HG02588 (cell line): ENCODE measurements around the gene YTHDF1.
A peak's percentile ranks its signal among the peaks of the same experiment; 100 is the strongest.
"Not testable (repeated sequence)": the region's sequence is repeated elsewhere in the genome, so short reads cannot be mapped to it uniquely, and the experiment has no call there.

Source experiments
- ATAC-seq: cut with Tn5 transposase; IDR thresholded peaks from one replicate; pipeline ENCODE4 v1.9.1; 2021; ENCODE audit warnings: mild to moderate bottlenecking, moderate library complexity; ENCODE audit not compliant: unreplicated experiment

The YTHDF1 gene

GRCh38 chr20:63216041-63216848 is at the start of gene YTHDF1:
Gene YTHDF1, minus strand, starts transcription at chr20:63216131. Its CDS starts 239 bp downstream, at chr20:63215892.
- ATAC-seq = peak; percentile 83

- ATAC-seq = no peak
These were observed 48.6 kb upstream of the YTHDF1 start for GRCh38 chr20:63264519-63264918.

- ATAC-seq = no peak
These were observed 48.1 kb upstream of the YTHDF1 start for GRCh38 chr20:63264000-63264399.

- ATAC-seq = no peak
These were observed 46.9 kb upstream of the YTHDF1 start for GRCh38 chr20:63262836-63263235.

- ATAC-seq = no peak
These were observed 46.0 kb upstream of the YTHDF1 start for GRCh38 chr20:63261795-63262528.

- no peak for ATAC-seq
These were observed 45.3 kb upstream of the YTHDF1 start for GRCh38 chr20:63261060-63261794.

GRCh38 chr20:63260521-63260920 is 44.6 kb upstream of the YTHDF1 start:
- ATAC-seq = no peak

GRCh38 chr20:63259734-63260460 is 44.0 kb upstream of the YTHDF1 start:
- ATAC-seq = no peak

GRCh38 chr20:63258781-63259180 is 42.9 kb upstream of the YTHDF1 start:
- ATAC-seq = no peak

- ATAC-seq = no peak
These were observed 41.7 kb upstream of the YTHDF1 start for GRCh38 chr20:63257629-63258028.

- ATAC-seq = no peak
These were observed 41.0 kb upstream of the YTHDF1 start for GRCh38 chr20:63256954-63257353.

- ATAC-seq = no peak
These were observed 40.2 kb upstream of the YTHDF1 start for GRCh38 chr20:63255931-63256704.

GRCh38 chr20:63254606-63255384 is 38.9 kb upstream of the YTHDF1 start:
- ATAC-seq = no peak

- ATAC-seq = no peak
These were observed 38.3 kb upstream of the YTHDF1 start, which contains the start of gene NKAIN4 for GRCh38 chr20:63254232-63254605. Gene NKAIN4, minus strand, starts transcription at chr20:63254463. Its CDS starts 13 bp downstream, at chr20:63254450.

- ATAC-seq = no peak
These were observed 37.7 kb upstream of the YTHDF1 start for GRCh38 chr20:63253438-63254231.

GRCh38 chr20:63253065-63253437 is 37.1 kb upstream of the YTHDF1 start:
- no peak for ATAC-seq

- no peak for ATAC-seq
These were observed 36.4 kb upstream of the YTHDF1 start for GRCh38 chr20:63252284-63252711.

- ATAC-seq = not testable (repeated sequence)
These were observed 35.4 kb upstream of the YTHDF1 start for GRCh38 chr20:63251350-63251749.
